HG02943 (cell line): Measurements from ENCODE around the gene GNAQ.

Experiments used
- ATAC-seq: cut with Tn5 transposase; IDR thresholded peaks from one replicate; pipeline ENCODE4 v1.9.1; 2021; ENCODE audit warnings: mild to moderate bottlenecking, low read depth, moderate library complexity; ENCODE audit not compliant: unreplicated experiment

GNAQ gene

DNA sequence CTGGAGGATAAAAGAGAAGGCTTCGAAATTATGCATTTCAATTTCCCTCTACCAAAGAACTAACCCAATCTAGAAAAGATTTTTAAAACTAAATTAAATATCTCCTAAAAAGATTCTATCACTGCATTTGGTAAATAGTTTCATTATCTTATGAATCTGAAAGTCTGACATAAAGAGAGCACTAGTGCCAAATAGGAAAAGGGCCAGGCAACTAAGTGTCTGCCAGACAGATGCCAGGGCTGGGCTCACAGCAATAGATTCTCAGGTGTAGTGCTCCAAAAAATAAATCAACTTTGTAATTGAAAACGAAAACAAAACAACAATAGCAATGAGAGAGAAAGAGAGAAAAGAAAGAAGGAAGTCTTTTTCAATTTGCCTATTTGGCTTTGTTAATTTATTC, 225.8 kb downstream of the GNAQ start:
- no peak for ATAC-seq

GRCh38 chr9:77803423-77803822, 228.2 kb downstream of the GNAQ start:
- no peak for ATAC-seq

- ATAC-seq = no peak
Measured at GRCh38 chr9:77802515-77803293, 228.9 kb downstream of the GNAQ start.

- no peak for ATAC-seq
Measured at GRCh38 chr9:77802064-77802463, 229.5 kb downstream of the GNAQ start.

GRCh38 chr9:77800924-77801551, 230.6 kb downstream of the GNAQ start:
- ATAC-seq = no peak

DNA sequence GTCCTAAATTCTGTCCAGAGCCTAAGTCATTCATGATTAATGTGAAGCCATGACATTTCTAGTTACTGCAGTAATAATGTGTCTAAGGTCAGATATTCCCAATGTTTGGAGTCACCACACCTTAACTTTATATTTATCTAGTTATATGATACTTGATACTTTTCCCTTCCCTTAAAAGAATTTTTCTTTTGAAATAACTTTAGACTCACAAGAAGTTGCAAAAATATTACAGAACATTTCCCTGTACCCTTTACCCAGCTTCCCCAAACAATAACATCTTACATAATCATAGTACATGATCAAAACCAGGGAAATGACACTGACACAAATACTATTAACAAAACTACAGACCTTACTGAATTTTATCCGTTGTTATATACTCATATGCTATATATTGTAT, 233.5 kb downstream of the GNAQ start:
- ATAC-seq = no peak

GRCh38 chr9:77794985-77795384, 236.6 kb downstream of the GNAQ start:
- no peak for ATAC-seq

GRCh38 chr9:77793849-77794248, 237.8 kb downstream of the GNAQ start:
- ATAC-seq = no peak

GRCh38 chr9:77789891-77790290, 241.7 kb downstream of the GNAQ start:
- no peak for ATAC-seq

DNA sequence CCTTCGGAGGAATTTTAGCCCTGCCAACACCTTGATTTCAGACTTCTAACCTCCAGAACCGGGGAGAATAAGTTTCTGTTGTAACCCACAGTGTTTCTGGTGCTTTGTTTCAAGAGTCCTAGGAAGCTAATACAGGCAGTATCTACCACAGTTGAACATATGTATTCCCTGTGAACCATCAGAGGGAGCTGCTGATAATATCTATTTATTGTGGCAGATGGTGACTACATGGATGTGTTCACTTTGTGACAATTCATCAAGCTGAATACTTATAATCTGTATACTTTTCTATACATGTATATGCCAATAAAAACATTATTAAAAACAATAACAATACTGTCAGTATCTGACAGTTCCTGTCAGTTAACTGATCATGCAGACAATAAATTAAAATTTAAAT, 246.3 kb downstream of the GNAQ start:
- ATAC-seq = no peak

DNA sequence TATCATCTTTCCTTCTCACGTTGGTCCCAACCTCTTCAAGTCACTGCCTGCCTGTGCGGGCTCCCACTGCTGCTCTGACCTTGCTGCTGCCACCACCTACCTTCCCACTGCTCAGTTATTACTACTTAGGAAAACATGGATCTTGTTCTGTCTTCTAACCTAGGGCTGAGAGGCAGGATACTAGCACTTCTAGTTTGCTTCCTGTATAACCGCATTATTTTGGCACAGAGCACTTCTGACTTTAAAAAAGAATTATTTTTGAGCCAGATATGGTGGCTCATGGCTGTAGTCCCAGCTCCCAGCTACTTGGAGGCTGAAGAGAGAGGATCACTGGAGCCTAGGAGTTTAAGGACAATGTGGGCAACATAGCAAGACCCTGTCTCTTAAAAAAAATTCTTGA, 248.1 kb downstream of the GNAQ start:
- no peak for ATAC-seq

DNA sequence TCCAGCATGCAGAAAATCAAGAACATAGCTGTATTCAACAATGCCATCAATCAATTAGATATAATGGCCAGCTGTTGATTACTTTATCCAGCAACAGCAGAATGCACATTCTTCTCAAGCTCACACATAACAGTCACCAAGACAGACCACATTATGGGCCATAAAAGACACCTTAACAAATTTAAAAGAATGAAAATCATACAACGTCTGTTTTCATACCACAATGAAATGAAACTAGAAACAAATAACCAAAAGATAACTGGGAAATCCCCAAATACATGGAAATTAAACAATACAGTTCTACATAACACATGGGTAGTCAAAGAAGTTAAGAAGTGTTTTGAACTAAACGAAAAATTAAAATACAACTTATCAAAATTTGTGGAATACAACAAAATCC, 252.6 kb downstream of the GNAQ start:
- ATAC-seq = no peak

DNA sequence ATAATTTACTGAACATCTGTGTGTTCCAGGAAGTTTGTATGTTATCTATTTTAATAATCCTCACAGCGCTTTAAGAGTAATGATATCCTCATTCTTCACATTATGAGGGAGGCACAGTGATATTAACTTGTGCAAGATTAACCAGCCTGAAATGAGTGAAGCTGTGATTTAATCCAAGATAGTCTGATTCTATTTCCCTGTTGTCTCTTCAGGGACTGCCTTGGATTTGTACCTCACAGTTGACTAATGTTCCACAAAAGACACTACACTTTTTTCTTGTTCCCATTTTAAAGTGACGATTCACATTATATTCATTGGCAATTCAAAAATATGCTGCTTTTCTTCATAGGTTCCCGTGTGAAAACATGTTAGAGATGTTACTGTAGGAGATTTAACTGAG, 258.2 kb downstream of the GNAQ start:
- ATAC-seq = no peak

DNA sequence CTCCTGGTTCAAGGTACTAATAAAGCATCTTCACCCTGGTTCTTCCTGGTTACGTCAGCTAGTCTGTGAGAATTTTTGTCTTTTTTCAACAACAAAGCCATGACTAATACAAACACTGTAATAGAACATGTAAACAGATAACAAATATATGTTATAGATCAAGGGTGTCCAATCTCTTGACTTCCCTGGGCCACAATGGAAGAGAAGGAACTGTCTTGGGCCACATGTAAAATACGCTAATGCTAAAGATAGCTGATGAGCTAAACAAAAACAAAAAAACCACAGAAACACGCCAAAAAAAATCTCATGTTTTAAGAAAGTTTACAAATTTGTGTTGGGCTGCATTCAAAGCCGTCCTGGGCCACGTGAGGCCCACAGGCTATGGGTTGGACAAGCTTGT, 259.0 kb downstream of the GNAQ start:
- no peak for ATAC-seq

DNA sequence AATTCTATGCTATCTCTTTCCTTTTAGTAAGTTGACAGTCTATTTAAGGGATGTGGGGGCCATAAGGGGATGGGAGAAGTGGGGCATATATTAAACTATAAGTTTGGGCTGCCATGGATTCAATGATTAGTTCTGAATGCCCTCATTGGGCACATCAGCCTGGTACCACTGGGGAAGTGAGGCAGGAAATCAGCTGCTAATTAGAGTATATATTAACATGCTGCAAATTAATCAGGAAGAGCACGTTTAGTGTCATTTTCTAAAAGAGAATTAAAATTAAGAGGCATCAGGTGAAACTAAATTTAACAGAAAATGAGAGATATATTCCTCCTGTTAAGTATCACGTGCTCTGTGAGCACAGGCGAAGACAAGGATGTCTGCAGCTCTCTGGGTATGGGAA, 260.4 kb downstream of the GNAQ start:
- no peak for ATAC-seq

DNA sequence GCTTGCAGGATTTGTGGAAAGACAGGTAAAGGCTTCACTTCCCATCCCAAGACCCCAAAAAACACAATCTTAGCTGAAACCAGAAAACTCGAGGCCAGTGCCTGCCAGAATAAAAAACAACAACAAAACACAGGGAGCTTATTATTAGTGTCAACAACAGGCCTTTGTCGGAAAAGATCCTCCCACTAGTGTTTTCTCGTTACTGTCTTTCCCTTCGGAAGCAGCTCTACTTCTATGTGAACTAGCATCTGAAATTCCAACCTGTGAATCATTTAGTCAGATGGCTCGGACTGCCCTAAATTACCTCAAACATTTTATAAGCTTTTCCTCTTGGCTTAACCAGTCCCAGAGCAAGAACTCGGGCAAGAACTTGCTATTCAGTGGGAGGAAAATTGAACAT, 261.3 kb downstream of the GNAQ start:
- no peak for ATAC-seq

GRCh38 chr9:77769246-77769645, 262.4 kb downstream of the GNAQ start:
- no peak for ATAC-seq

DNA sequence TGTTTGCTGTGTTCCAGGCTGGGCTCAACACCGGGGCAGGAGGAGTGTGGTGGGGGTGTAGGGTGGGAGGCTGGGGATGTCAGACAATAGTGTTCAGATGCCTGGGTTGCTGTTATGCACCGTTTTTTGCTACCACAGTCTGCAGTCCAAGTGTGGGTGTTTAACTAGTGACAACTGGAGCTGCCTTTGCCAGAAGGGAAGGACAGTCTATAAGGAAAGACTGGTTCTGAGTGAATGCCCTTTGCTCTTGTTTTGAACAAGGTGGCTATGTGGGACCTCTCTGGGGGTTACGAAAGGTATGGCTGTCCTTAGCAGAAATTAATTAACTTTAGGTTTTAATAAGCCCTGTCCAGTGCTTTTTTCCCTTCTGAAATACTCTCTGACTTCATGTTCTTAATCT, 265.0 kb downstream of the GNAQ start:
- ATAC-seq = no peak

DNA sequence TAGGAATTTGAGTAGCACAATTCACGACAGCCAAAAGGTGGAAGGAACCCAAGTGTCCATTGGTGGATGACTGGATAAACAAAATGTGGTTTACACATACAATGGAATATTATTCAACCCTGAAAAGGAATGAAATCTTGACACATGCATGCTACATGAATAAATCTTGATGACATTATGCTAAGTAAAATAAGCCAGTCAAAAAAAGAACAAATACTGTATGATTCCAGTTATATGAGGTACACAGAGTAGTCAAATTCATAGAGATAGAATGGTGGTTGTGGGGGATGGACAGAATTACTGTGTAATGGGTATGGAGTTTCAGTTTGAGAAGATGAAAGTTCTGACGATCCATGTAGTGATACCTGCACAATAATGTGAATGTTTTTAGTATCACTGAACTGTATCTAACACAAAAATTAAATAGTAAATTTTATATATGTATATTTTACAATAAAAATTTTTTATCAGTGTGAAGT, 265.8 kb downstream of the GNAQ start:
- no peak for ATAC-seq

GRCh38 chr9:77764894-77765780, 266.5 kb downstream of the GNAQ start:
- ATAC-seq = no peak

DNA sequence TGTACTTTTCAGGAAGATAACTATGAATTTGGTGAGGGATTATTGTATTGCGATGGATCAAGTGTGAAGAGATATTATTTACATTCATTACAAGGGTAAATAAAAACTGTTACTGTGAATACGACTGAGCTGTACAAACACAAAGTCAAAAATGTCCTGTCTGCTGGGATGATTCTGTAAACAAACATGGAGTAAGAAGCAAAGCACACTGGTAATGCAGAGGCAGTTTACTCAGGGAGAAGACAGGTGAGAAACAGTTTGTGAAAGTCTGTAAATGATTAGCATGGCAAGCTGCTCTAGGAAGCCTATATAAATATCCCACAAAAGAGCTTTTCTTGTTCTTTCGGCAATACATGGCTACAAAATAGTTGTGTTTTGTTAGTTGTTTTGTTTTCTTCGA, 268.0 kb downstream of the GNAQ start:
- no peak for ATAC-seq
